Kidney (tissue), 14 donors: ENCODE measurements around the gene MACROD2. TPM values are rescaled to one million over a fixed set of nuclear protein-coding genes. Genes with fewer than 3 reads are reported as not detected.

ENCODE experiments used
- DNase-seq, 5 donors: peaks; one replicate each; pipeline ENCODE4 v3.0.0-alpha.2; 2013 to 2020
- FAIRE-seq: peaks from 2 replicates; lab custom pipeline; 2012; peaks lifted over from hg19 to GRCh38; lab: Jason Lieb, UNC
- H3K27ac ChIP-seq, 2 donors: one replicate each; pipeline ENCODE4 v1.7.0; 2013; ENCODE audit warnings: low read depth in 2 of 2, low read length in 2 of 2, inconsistent platforms in 1 of 2
- H3K27me3 ChIP-seq: one replicate; pipeline ENCODE4 v1.7.1; 2013; ENCODE audit warnings: low read length, inconsistent platforms; ENCODE audit not compliant: control insufficient read depth, insufficient read depth
- H3K36me3 ChIP-seq, 3 donors: one replicate each; pipeline versions ENCODE4 v1.7.0 to v1.7.1; 2013; ENCODE audit warnings: low read length in 3 of 3, control low read depth in 1 of 3, inconsistent platforms in 1 of 3; ENCODE audit not compliant: insufficient read depth in 3 of 3, control insufficient read depth in 2 of 3
- H3K4me1 ChIP-seq, 3 donors: one replicate each; pipeline versions ENCODE4 v1.7.0 to v1.7.1; 2013; ENCODE audit warnings: low read length in 3 of 3, inconsistent platforms in 1 of 3, low read depth in 1 of 3; ENCODE audit not compliant: control insufficient read depth in 2 of 3, insufficient read depth in 2 of 3
- H3K4me3 ChIP-seq, 3 donors: one replicate each; pipeline versions ENCODE4 v1.7.0 to v1.8.1; 2013; ENCODE audit warnings: low read length in 3 of 3, control low read depth in 1 of 3, inconsistent platforms in 1 of 3
- H3K9ac ChIP-seq, 3 donors: one replicate each; pipeline versions ENCODE4 v1.7.0 to v1.7.1; 2013; ENCODE audit warnings: low read length in 3 of 3, control low read depth in 1 of 3, inconsistent platforms in 1 of 3
- H3K9me3 ChIP-seq, 3 donors: one replicate each; pipeline versions ENCODE4 v1.7.0 to v1.7.1; 2013; ENCODE audit warnings: low read length in 3 of 3, control low read depth in 1 of 3, inconsistent platforms in 1 of 3; ENCODE audit not compliant: control insufficient read depth in 2 of 3, insufficient read depth in 1 of 3
- intact Hi-C: fragments of 100-400 bp; cut with DNase I; formaldehyde crosslinking; loops from one replicate; pipeline ENCODE4 v1.11.1; 2022
- polyA plus RNA-seq: library from polyadenylated mRNA; stranded (reverse); fragments of 350-450 nt; fragmentation: Illumina TruSeq; extraction: RNeasy Lipid Tissue Mini Kit (QIAGEN cat#74804); gene quantifications from one replicate; pipeline ENCODE4 v1.2.3, GENCODE V29; 2014; ENCODE audit warnings: low read depth, low replicate concordance; ENCODE audit not compliant: insufficient read depth
- total RNA-seq: library from RNA; stranded (reverse); fragmentation: NEBNext Ultra II Directional; extraction: Animal tissue kit (Norgen Biotek cat#: 25700); gene quantifications from one replicate; pipeline ENCODE4 v1.2.1, GENCODE V29; 2021
- TF ChIP-seq, protein P1 (sequence below): IDR thresholded peaks from 3 replicates; pipeline ENCODE4 v1.5.1; 2012; ENCODE audit warnings: mild to moderate bottlenecking, moderate library complexity, borderline replicate concordance; ENCODE audit not compliant: insufficient read depth; ENCODE audit errors: extremely low read depth
- donor health status: control.
- donor health status: control.
- donor health status: control.
- donor health status: control.
- donor health status: control.
- donor health status: DM: yes; HTN: yes; CAD: no.
- donor health status: Normal renal cell carcinoma (clear cell type).

The MACROD2 gene
- total and polyA plus RNA-seq, 2 donors from 2014 or later: 3.0 to 10.0 TPM

DNA sequence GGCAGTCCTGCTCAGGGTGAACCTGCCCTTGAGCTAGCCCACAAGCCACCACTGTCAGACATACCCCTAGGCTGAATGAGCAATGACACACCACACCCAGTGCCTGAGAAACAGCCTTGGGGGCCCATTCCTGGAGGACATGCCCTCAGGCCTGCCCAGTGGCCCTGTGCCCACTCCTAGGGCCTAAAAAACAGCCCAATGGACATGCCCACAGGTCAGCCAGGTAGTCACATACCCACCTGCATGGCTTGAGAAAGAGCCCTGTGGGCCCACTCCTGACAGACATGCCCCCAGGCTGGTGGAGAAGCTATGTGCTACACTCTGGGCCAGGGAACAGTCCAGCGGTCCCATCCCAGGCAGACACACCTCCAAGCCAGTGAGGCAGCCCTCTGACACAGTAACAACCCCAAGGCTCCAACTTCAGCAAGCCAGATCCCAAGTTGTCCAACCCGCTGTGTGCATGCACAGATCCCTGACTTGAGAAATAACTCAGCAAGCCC lies 2086.8 kb downstream of the MACROD2 start:
- no peaks in the 10 kb centered on the region for H3K9me3 ChIP-seq
- FAIRE-seq: no peak
- intact Hi-C loops: no loop called here

DNA sequence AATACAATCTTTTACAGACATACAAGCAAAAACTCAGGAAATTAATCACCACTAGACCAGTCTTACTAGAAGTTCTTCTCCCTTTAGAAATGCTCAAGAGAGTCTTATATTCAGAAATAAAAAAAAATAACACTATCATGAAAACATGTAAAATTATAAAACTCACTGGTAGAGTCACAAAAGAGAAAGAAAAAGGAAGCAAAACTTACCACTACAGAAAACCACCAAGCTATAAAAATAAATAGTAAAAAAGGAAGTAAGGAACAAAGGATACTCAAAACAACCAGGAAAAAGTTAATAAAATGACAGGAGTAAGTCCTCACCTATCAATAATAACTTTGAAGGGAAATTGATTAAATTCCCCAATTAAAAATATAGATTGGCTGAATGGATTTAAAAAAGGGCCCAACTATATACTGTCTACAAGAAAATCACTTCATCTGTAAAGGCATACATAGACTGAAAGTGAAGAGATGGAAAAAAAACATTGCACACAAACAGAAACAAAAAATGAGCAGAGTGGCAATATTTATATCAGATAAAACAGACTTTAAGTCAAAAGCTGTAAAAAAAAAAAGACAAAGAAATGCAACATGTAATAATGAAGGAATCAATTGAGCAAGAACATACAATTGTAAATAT lies 2088.4 kb downstream of the MACROD2 start:
- FAIRE-seq (no peak), DNase-seq (no peak)
- H3K36me3 ChIP-seq: no peaks in the 10 kb centered on the region
- H3K27me3 ChIP-seq: no peaks in the 10 kb centered on the region
- H3K4me3 ChIP-seq: no peak overlapping the region
- H3K9ac ChIP-seq: no peak overlapping the region
- H3K27ac ChIP-seq: no peak overlapping the region
- H3K4me1 ChIP-seq: peaks cover 0 to 3% (median 0%) of the 10 kb centered on the region in 3 donors
- no peaks in the 10 kb centered on the region for H3K9me3 ChIP-seq
- TF ChIP-seq, protein P1, sequence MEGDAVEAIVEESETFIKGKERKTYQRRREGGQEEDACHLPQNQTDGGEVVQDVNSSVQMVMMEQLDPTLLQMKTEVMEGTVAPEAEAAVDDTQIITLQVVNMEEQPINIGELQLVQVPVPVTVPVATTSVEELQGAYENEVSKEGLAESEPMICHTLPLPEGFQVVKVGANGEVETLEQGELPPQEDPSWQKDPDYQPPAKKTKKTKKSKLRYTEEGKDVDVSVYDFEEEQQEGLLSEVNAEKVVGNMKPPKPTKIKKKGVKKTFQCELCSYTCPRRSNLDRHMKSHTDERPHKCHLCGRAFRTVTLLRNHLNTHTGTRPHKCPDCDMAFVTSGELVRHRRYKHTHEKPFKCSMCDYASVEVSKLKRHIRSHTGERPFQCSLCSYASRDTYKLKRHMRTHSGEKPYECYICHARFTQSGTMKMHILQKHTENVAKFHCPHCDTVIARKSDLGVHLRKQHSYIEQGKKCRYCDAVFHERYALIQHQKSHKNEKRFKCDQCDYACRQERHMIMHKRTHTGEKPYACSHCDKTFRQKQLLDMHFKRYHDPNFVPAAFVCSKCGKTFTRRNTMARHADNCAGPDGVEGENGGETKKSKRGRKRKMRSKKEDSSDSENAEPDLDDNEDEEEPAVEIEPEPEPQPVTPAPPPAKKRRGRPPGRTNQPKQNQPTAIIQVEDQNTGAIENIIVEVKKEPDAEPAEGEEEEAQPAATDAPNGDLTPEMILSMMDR: no peak
- intact Hi-C loops: no loop called here

More for the DNA sequence above, 2086.8 kb downstream of the MACROD2 start:
- Histone ChIP-seq H3K27ac (no peak overlapping the region), H3K4me1 (peaks cover 0 to 3% (median 0%) of the 10 kb centered on the region in 3 donors), H3K36me3 (no peaks in the 10 kb centered on the region), H3K4me3 (no peak overlapping the region), H3K9ac (no peak overlapping the region), H3K27me3 (no peaks in the 10 kb centered on the region)
- TF ChIP-seq, protein P1: no peak
- no peak for DNase-seq

GRCh38 chr20:16095226-16095625 lies 2099.9 kb downstream of the MACROD2 start:
- FAIRE-seq (no peak), DNase-seq (no peak)
- Histone ChIP-seq H3K4me1 (no peaks in the 10 kb centered on the region), H3K36me3 (no peaks in the 10 kb centered on the region), H3K27me3 (no peaks in the 10 kb centered on the region), H3K27ac (no peak overlapping the region), H3K9me3 (peaks cover 0 to 7% (median 0%) of the 10 kb centered on the region in 3 donors), H3K4me3 (no peak overlapping the region), H3K9ac (no peak overlapping the region)
- intact Hi-C loops: no loop called here
- TF ChIP-seq, protein P1: no peak
